Central memory CD8-positive, alpha-beta T cell (primary cell): ENCODE data around the gene ATXN1.
A peak's percentile ranks its signal among the peaks of the same experiment; 100 is the strongest.

ENCODE experiments used
- ATAC-seq: fragments of 150-1000 bp; cut with Tn5 transposase; replicated peaks from 2 replicates; pipeline ENCODE4 v1.10.0; 2022; ENCODE audit warnings: mild to moderate bottlenecking, moderate FRiP score, moderate number of reproducible peaks; ENCODE audit not compliant: poor library complexity, severe bottlenecking; ENCODE audit errors: extremely low read depth
- DNase-seq, 2 donors: peaks; one replicate each; pipeline ENCODE4 v3.0.0; 2021; ENCODE audit warnings: low spot score in 2 of 2
- H3K27ac Mint-ChIP-seq: one replicate; pipeline ENCODE4 v1.8.0; 2022; ENCODE audit warnings: low read depth, mild to moderate bottlenecking, moderate library complexity, mixed read lengths
- H3K27me3 Mint-ChIP-seq: one replicate; pipeline ENCODE4 v1.8.0; 2022; ENCODE audit warnings: mixed read lengths
- H3K36me3 Mint-ChIP-seq: one replicate; pipeline ENCODE4 v1.8.0; 2022; ENCODE audit warnings: mild to moderate bottlenecking, moderate library complexity, mixed read lengths; ENCODE audit not compliant: insufficient read depth
- H3K4me1 Mint-ChIP-seq: one replicate; pipeline ENCODE4 v1.8.0; 2022; ENCODE audit warnings: mixed read lengths
- H3K4me3 Mint-ChIP-seq: one replicate; pipeline ENCODE4 v1.8.0; 2022; ENCODE audit warnings: mild to moderate bottlenecking, moderate library complexity, mixed read lengths
- H3K9me3 Mint-ChIP-seq: one replicate; pipeline ENCODE4 v1.8.0; 2022; ENCODE audit warnings: mixed read lengths

The ATXN1 gene

GRCh38 chr6:16777794-16778193, 16.5 kb upstream of the ATXN1 start:
- H3K9me3 Mint-ChIP-seq, result no peaks in the 10 kb centered on the region
- no peaks in the 10 kb centered on the region for H3K4me1 Mint-ChIP-seq
- DNase-seq, result no peak
- H3K4me3 Mint-ChIP-seq, result no peak overlapping the region
- no peaks in the 10 kb centered on the region for H3K36me3 Mint-ChIP-seq
- no peak for ATAC-seq
- H3K27ac Mint-ChIP-seq, result no peak overlapping the region
- no peaks in the 10 kb centered on the region for H3K27me3 Mint-ChIP-seq

DNA sequence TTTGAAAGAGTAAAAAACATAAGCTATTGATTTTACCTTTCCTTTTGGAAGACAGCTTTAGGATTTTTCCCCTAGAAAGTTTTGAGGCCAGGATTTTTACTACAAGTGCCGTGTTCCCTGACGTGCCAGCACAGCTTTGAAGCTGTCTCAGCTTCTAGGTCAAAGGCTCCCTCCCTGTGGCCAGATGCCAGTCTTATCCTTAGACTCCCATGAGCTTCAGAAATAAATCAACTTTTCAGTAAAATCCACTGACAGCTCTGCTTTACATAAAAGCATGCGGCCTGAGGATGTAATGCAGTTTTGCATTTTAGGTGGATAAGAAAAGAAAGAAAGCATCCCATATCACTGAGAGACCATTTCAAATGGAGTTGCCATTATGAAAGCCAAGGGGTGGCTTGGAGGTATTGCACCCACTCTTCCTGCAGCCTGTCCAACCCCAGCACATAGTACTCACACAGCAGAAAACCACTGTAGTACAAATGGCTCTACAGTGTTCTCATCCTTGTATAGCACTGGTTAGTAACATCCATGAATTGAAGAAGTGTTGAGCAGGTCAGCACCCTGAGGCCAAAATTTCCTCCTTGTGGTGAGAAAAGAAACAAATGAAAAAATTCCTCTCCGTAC, 15.2 kb upstream of the ATXN1 start:
- no peak overlapping the region for H3K4me3 Mint-ChIP-seq

GRCh38 chr6:16774437-16774836, 13.2 kb upstream of the ATXN1 start:
- Mint-ChIP-seq H3K36me3 (no peaks in the 10 kb centered on the region), H3K9me3 (no peaks in the 10 kb centered on the region), H3K4me3 (no peak overlapping the region), H3K27ac (no peak overlapping the region), H3K27me3 (no peaks in the 10 kb centered on the region), H3K4me1 (peaks cover 28% of the 10 kb centered on the region)
- no peak for DNase-seq
- no peak for ATAC-seq

More for the DNA sequence above, 15.2 kb upstream of the ATXN1 start:
- Mint-ChIP-seq H3K27ac (no peak overlapping the region), H3K4me1 (peaks cover 8% of the 10 kb centered on the region), H3K9me3 (no peaks in the 10 kb centered on the region), H3K36me3 (no peaks in the 10 kb centered on the region), H3K27me3 (no peaks in the 10 kb centered on the region)
- DNase-seq (no peak), ATAC-seq (no peak)

DNA sequence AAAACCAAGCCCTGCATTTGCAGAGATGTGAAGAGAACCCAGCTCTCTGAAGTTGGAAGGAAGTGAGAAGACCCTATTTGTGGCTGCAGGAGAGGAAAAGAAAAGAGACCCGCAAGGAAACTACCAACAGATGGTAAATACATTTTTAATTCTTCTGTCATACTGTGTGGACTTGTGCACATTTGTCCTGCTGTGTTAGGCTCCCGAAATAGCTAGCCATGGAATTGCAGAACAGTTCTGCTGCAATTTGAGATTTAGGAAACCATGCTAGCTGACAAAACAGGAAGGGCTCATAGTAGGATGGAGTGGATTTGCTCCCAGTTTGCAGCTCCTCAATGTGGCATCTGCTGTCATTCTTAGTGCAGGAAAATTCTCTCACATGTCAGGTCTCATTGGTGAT, 12.1 kb upstream of the ATXN1 start:
- H3K9me3 Mint-ChIP-seq, result no peaks in the 10 kb centered on the region
- H3K27ac Mint-ChIP-seq, result no peak overlapping the region
- H3K4me3 Mint-ChIP-seq, result no peak overlapping the region
- H3K36me3 Mint-ChIP-seq, result no peaks in the 10 kb centered on the region
- ATAC-seq, result no peak
- peaks cover 35% of the 10 kb centered on the region for H3K4me1 Mint-ChIP-seq
- H3K27me3 Mint-ChIP-seq, result no peaks in the 10 kb centered on the region
- DNase-seq, result no peak

GRCh38 chr6:16770701-16771569, 9.7 kb upstream of the ATXN1 start:
- Mint-ChIP-seq H3K4me1 (peaks cover 48% of the 10 kb centered on the region), H3K27ac (no peak overlapping the region), H3K4me3 (peak overlapping the region; percentile 61), H3K27me3 (no peaks in the 10 kb centered on the region), H3K9me3 (no peaks in the 10 kb centered on the region), H3K36me3 (no peaks in the 10 kb centered on the region)
- peak; percentile 52 for ATAC-seq
- peak; percentile 58 to 62 for DNase-seq

GRCh38 chr6:16769986-16770376, 8.7 kb upstream of the ATXN1 start:
- no peak for ATAC-seq
- Mint-ChIP-seq H3K27ac (peak overlapping the region; percentile 1), H3K36me3 (no peaks in the 10 kb centered on the region), H3K4me3 (no peak overlapping the region), H3K9me3 (no peaks in the 10 kb centered on the region), H3K4me1 (peaks cover 49% of the 10 kb centered on the region), H3K27me3 (no peaks in the 10 kb centered on the region)
- DNase-seq, result no peak

GRCh38 chr6:16769131-16769985, 8.1 kb upstream of the ATXN1 start:
- no peaks in the 10 kb centered on the region for H3K27me3 Mint-ChIP-seq
- DNase-seq (peak; percentile 34 to 77), ATAC-seq (peak; percentile 95)
- H3K27ac Mint-ChIP-seq, result peak overlapping the region; percentile 1
- H3K9me3 Mint-ChIP-seq, result no peaks in the 10 kb centered on the region
- H3K4me3 Mint-ChIP-seq, result peak overlapping the region; percentile 8
- H3K4me1 Mint-ChIP-seq, result peaks cover 54% of the 10 kb centered on the region
- peaks cover 4% of the 10 kb centered on the region for H3K36me3 Mint-ChIP-seq

DNA sequence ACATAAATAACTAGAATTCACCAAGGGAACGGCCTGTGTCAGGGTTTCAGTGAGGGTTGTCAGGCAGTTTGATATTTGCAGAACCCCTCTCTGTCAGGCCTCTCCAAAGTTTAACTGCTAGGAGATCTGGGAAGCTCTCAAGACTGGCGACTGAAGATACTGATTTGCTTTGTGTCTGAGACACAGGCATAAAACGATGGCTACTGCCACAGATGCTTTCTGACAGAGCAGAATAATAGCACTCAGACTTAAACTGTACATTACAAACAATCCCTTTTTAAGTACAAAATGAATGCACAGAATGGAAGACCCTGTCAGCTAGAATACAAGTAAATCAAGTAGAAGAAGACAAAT, 7.2 kb upstream of the ATXN1 start:
- DNase-seq, result no peak

DNA sequence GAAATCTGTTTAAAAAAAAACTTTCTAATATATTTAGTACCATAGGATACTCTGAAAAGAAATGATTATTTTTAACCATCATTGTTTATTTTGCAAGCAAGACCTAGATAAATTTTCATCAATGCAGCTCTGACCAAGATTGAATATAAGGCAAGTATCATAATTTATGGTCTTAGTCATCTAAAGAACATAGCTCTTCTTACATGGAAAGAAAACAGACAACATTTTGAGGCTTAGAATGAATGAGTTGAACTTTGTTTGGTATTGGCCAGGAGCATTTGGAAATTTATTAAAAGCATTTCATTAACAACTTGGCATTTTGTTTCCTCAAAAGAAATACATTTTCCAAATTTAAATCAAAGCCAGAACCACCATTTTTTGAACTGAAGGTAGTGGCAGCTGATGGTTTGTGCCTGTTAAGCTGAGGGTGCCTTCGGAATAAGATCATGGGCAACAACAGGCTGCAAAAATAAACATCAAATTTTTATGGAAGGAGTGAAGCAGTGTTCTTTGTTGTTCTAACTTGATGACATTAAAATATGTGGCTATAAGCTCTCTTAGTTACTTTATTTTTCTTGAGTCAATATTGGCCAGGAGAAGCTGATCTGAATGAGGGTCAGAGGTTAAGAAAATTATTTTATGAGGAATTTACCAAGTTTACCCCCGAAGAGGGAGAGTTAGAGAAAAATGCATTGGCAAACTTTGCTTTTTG, 6.7 kb upstream of the ATXN1 start:
- no peaks in the 10 kb centered on the region for H3K27me3 Mint-ChIP-seq
- H3K4me1 Mint-ChIP-seq, result peaks cover 65% of the 10 kb centered on the region
- no peak overlapping the region for H3K4me3 Mint-ChIP-seq
- H3K9me3 Mint-ChIP-seq, result no peaks in the 10 kb centered on the region
- H3K27ac Mint-ChIP-seq, result no peak overlapping the region
- ATAC-seq, result no peak
- peaks cover 9% of the 10 kb centered on the region for H3K36me3 Mint-ChIP-seq
- DNase-seq, result no peak

More for the DNA sequence above, 7.2 kb upstream of the ATXN1 start:
- Mint-ChIP-seq H3K36me3 (peaks cover 5% of the 10 kb centered on the region), H3K4me1 (peaks cover 60% of the 10 kb centered on the region), H3K9me3 (no peaks in the 10 kb centered on the region), H3K4me3 (no peak overlapping the region), H3K27ac (no peak overlapping the region), H3K27me3 (no peaks in the 10 kb centered on the region)
- ATAC-seq, result no peak

- Mint-ChIP-seq H3K4me1 (peaks cover 68% of the 10 kb centered on the region), H3K27me3 (no peaks in the 10 kb centered on the region), H3K36me3 (peaks cover 14% of the 10 kb centered on the region), H3K9me3 (no peaks in the 10 kb centered on the region), H3K4me3 (no peak overlapping the region), H3K27ac (no peak overlapping the region)
- ATAC-seq (no peak), DNase-seq (no peak)
Measured at GRCh38 chr6:16766836-16767745, 5.8 kb upstream of the ATXN1 start.

GRCh38 chr6:16766043-16766536, 4.8 kb upstream of the ATXN1 start:
- DNase-seq (no peak), ATAC-seq (no peak)
- Mint-ChIP-seq H3K27me3 (no peaks in the 10 kb centered on the region), H3K4me3 (no peak overlapping the region), H3K4me1 (peaks cover 62% of the 10 kb centered on the region), H3K27ac (peak overlapping the region; percentile 19), H3K9me3 (no peaks in the 10 kb centered on the region), H3K36me3 (peaks cover 23% of the 10 kb centered on the region)
